Stimulated activated naive CD8-positive, alpha-beta T cell treated with anti-CD3 and anti-CD28 coated beads, Interleukin-15, Interleukin-2, amounts not matched to agents 100 U/mL and 50 U/mL, for 24 hours (primary cell): ENCODE data around the gene SOCS6.
"Not testable (repeated sequence)": the region's sequence is repeated elsewhere in the genome, so short reads cannot be mapped to it uniquely, and the experiment has no call there.

ENCODE experiments used
- ATAC-seq: fragments of 150-1000 bp; cut with Tn5 transposase; one replicate; pipeline ENCODE4 v1.10.0; 2021
- DNase-seq: peaks from one replicate; pipeline ENCODE4 v3.0.0; 2021

Gene SOCS6

DNA sequence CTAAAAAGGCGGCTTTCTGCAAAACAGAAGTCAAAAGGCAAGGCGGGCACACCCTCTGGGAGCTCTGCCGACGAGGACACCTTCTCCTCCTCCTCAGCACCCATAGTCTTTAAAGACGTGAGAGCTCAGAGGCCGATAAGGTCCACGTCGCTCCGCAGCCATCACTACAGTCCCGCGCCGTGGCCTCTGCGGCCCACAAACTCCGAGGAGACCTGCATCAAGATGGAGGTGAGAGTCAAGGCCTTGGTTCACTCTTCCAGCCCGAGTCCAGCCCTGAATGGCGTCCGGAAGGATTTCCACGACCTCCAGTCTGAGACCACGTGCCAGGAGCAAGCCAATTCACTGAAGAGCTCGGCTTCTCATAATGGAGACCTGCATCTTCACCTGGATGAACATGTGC is 36.1 kb downstream of the SOCS6 start:
- ATAC-seq: no peak
- DNase-seq: no peak

- ATAC-seq (no peak), DNase-seq (no peak)
Observed at GRCh38 chr18:70326255-70326654, 37.4 kb downstream of the SOCS6 start.

DNA sequence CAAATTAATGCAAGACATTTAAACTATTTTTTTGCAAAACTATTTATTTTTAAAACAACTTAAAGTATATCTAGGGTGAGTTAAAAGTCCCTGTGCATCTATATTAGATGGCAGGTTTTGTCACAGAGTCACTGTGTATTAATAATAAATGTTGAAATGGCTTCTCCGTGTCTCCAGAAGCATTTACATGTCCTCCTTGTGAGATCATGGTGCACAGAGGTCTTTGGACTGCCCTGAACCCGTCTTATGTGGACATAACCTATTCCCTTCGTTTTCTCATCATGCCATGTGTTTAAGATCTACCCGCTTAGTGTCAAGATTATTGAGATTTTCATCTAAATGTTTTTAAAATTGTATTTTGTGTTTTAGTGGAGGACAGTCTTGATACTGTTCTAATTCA is 39.3 kb downstream of the SOCS6 start:
- DNase-seq: no peak
- no peak for ATAC-seq

DNA sequence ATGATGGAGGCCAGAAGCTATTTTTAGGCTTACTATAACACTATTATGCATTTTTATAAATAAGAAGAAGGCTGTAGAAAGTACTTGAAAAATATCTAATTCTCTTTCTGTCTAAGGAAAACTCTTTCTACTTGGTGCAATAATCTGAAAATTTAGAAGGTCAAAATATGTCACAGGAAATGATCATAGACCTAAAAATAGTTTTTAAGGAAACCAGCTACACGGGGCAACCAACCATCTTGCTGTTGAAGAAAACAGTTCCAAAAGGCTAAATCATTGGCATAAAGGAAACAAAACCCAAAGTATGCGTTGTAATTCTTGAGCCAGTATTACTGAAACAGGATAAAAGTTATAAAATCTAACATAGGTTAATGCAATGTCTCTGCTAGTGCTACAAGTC is 40.2 kb downstream of the SOCS6 start:
- ATAC-seq (no peak), DNase-seq (no peak)

GRCh38 chr18:70330887-70331286 is 42.0 kb downstream of the SOCS6 start:
- no peak for DNase-seq
- no peak for ATAC-seq

- no peak for ATAC-seq
Observed at GRCh38 chr18:70331456-70332097, 42.7 kb downstream of the SOCS6 start.

DNA sequence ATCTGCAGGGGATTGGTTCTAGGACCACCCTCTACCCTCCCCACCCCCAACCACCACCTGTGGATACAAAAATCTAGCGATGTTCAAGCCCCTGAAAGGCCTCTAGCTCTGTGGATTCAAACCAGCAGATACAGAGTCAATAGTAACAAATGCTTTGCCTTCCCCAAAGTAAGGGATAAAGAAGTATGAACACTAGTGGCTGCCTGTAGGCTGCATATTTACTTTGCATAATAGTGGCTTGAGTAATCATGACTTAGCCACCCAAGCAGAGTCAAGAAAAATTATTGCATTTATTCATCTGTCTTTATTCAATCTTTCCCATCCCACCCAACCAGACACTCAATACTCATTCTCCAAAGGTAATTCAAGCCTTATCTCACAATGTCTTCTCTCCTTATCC is 43.8 kb downstream of the SOCS6 start:
- no peak for ATAC-seq
- DNase-seq: no peak

More at GRCh38 chr18:70331456-70332097, 42.7 kb downstream of the SOCS6 start:
- no peak for DNase-seq

GRCh38 chr18:70333316-70333715 is 44.5 kb downstream of the SOCS6 start:
- no peak for DNase-seq
- no peak for ATAC-seq

DNA sequence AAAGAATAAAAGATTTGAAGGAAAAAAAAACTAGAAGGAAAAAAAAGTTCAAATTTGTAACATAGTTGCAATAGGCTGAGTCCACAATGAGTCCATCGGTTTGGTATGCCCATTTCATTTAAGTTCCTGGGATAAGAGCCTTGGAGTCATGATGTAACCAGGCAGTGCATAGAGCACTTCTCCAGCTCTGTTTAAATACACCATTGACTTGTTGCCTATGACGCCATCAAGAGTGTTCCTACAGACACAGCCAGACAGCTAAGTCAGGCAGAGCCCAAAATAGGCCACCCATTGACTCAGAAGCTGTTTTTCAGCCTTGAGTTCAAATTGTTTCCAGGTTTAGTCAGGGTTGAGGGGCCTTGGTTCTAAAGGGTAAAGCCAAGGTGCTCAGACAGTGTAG is 44.9 kb downstream of the SOCS6 start:
- ATAC-seq (no peak), DNase-seq (no peak)

GRCh38 chr18:70334264-70334663 is 45.4 kb downstream of the SOCS6 start:
- ATAC-seq (no peak), DNase-seq (no peak)

DNA sequence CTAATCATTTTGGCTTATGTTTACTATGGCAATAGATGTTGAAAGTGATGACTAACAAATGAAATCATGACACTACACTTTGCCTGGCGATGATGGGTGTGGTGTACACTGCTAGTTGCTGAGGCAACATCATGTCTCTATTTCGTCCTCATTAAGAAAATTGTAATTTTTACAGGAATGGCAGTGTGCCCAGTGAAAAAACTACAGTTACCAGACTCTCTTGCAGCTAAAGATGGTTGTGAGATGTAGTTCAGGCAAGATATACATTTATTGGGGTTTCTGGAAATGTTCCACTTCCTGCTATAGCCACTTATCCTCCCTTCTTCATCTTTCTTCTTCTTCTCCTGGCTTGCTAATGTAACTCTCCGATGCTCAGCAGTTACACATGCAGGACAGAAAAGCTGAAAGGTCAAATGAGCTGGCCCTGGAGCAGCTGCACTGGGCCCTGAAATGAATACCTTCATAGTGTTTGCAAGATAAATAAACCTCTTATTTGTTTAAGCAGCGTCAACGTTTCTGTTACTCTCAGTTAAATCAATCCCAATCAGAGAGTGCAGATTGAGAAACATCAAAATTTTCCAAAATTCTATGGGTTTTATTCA is 46.0 kb downstream of the SOCS6 start:
- DNase-seq (no peak), ATAC-seq (no peak)

- ATAC-seq (no peak), DNase-seq (no peak)
Observed at GRCh38 chr18:70335892-70336726, 47.3 kb downstream of the SOCS6 start.

DNA sequence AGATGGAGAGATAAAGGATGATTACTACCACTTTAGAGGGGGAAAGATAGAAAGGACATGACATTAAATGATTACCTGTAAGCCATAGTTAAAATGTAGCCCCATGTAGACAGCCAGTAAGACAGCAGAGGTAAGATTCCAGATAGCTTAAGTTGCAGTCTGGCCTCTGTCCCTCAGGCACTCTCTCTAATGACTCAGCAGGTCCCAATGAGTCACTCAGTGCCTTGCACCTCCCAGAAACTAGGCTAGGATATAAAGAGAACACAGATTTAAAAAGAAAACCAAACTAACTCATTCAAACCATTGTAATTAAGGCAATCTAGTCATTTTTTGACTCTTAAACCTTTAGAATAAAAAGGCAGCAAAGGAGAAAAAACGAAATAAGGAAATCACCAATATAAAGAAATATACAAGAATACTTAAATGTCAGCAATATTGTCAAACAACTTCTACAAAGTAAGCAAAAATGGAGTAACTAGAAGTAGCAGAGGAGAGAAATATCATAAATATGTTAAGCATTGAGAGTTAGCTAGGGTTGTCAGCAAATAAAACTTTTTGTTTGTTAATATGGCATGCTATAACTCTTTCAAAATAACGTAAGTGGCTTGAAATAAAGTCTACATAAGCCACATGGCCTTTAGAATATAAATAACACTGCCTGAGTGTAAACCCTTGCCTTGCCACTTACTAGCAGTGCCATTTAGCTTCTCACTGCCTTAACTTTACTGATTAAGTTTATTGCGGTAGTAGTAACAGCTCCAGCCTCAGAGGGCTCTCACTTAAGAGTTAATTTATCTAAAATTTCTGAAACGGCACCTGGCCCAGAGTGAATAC is 48.5 kb downstream of the SOCS6 start:
- DNase-seq: no peak
- ATAC-seq: no peak

DNA sequence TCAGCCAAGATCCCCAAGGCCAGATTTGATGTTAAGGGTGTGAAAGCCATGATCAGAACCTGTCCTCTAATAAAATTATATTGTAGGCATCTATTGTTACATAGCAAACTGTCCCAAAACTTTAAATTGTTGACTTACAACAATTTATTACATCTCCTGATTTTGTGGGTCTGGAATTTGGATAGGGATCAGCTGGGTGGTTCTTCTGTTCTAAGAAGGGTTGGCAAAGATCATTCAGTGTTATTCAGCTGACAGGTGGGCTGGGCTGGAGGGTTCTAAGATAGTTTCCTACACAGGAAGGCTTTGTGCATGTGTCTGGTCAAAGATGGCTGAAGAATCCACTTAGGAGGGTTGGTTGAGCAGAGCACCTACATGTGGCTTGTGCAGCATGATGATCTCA is 50.0 kb downstream of the SOCS6 start:
- no peak for ATAC-seq
- no peak for DNase-seq

GRCh38 chr18:70339915-70340314 is 51.1 kb downstream of the SOCS6 start:
- DNase-seq (no peak), ATAC-seq (no peak)

DNA sequence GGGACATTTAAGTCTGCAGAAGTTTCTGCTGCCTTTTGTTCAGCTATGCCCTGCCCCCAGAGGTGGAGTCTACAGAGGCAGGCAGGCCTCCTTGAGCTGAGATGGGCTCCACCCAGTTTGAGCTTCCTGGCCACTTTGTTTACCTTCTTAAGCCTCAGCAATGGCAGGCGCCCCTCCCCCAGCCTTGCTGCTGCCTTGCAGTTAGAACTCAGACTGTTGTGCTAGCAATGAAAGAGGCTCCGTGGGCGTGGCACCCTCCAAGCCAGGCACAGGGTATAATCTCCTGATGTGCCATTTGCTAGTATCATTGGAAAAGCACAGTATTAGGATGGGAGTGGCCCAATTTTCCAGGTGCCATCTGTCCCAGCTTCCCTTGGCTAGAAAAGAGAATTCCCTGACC is 59.6 kb downstream of the SOCS6 start:
- DNase-seq, ATAC-seq: not testable (repeated sequence)

DNA sequence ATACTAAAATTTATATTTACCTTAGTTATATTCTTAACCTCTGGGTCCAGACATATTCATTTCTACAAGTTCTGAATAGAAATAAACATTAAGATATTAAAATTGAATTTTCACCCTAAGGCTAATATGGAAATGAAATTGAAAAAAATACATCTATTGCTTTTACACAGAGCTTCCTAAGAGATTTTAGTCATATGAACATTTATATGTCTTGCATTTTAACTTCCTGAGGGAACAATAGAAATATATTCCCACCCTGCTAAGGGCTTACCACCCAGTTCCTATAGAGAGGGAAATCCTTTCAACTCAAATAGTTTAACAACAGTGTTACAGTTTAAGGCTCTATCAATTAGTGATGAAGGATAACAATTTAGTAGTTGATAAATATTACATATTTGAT is 60.5 kb downstream of the SOCS6 start:
- DNase-seq (no peak), ATAC-seq (no peak)

DNA sequence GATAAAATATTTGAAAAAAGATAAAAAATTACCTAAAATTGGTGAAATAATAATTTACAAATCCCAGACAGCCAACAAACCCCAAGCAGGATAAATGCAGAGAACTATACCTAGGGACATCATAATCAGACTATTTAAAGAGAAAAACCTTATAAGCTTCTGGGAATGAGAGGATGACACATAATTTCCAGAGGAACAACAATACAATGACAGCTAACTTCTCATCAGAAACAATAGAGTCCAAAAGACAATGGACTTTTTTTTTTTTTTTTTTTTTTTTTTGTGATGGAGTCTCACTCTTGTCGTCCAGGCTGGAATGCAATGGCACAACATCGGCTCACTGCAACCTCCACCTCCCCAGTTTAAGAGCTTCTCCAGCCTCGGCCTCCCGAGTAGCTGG is 65.2 kb downstream of the SOCS6 start:
- no peak for DNase-seq
- ATAC-seq: no peak

DNA sequence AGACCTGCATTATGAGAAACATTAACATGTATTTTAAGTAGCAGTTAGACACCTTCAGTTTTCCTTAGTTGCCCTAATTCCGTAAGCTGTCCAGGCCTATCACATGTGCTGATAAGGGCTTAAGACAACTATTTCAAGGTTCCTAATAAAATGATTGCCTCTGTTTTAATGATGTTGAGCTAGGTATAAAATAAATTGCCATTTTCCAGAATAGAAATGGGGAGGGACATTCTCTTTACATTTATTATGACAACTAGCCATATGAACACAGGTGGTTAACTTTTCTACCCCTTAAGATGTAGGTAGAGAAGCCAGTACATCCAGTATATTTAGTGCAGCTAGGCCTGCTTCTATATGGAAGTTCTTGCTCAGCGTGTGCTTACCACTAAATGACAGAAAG is 65.9 kb downstream of the SOCS6 start:
- no peak for ATAC-seq

GRCh38 chr18:70355620-70356385 is 67.0 kb downstream of the SOCS6 start:
- DNase-seq: no peak
- no peak for ATAC-seq

More for the DNA sequence above, 65.9 kb downstream of the SOCS6 start:
- no peak for DNase-seq

DNA sequence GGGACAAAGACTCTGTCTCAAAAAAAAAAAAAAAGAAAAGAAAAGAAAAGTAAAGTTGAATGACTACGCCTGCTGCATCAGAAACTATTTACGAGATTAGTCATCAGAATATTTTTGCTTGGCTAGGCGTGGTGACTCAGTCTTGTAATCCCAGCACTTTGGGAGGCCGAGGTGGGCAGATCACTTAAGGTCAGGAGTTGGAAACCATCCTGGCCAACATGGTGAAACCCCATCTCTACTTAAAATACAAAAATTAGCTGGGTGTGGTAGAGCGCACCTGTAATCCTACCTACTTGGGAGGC is 69.2 kb downstream of the SOCS6 start:
- DNase-seq, ATAC-seq: not testable (repeated sequence)

- ATAC-seq (no peak), DNase-seq (no peak)
Observed at GRCh38 chr18:70359071-70359470, 70.2 kb downstream of the SOCS6 start.
